GM19023 (cell line): ENCODE measurements around the gene BCOR.

ENCODE experiments used
- ATAC-seq: cut with Tn5 transposase; IDR thresholded peaks from one replicate; pipeline ENCODE4 v1.9.1; 2021; ENCODE audit warnings: mild to moderate bottlenecking, moderate library complexity; ENCODE audit not compliant: unreplicated experiment

BCOR gene

GRCh38 chrX:40086569-40087335, 11.0 kb downstream of the BCOR start:
- no peak for ATAC-seq

DNA sequence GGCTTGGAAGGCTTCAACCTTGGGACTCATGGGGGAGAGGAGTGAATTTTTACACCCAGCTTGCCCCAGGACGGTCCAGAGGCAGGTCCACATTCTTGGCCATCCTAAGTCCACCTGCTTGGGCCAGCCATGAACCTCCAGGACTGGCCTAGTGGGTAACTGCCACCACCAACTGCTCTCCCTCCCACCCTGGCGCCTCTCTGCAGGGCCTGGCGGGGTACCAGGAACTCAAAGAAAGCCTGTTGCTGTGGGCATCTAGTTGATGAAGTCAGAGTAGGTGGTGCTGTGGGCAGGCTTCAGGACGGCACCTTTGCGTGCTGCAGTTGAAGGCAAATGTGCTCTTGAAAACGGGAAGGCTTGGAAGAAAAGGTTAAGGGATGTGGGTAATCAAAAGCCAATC, 12.0 kb downstream of the BCOR start:
- ATAC-seq, result no peak

DNA sequence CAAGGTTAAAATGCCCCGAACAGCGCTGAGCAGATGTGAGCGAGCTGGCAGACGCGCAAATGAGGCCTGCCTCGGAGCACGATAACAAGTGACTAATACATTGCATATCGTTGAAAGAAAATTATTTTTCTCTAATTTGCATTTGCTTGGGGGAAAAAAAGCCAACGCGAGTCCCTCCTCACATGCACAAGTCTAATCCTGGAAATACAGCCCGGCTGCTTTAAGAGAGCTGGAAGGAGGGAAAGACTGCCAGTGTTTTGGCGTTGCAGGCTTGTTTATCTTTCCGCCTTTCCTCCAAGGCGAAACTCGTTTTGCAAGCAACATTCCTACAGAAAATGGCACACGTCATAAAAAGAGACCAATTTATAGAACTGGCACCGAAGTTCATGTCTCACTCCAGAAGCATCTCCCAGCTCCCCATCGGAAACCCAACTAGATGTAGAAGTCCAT, 12.6 kb downstream of the BCOR start:
- no peak for ATAC-seq

DNA sequence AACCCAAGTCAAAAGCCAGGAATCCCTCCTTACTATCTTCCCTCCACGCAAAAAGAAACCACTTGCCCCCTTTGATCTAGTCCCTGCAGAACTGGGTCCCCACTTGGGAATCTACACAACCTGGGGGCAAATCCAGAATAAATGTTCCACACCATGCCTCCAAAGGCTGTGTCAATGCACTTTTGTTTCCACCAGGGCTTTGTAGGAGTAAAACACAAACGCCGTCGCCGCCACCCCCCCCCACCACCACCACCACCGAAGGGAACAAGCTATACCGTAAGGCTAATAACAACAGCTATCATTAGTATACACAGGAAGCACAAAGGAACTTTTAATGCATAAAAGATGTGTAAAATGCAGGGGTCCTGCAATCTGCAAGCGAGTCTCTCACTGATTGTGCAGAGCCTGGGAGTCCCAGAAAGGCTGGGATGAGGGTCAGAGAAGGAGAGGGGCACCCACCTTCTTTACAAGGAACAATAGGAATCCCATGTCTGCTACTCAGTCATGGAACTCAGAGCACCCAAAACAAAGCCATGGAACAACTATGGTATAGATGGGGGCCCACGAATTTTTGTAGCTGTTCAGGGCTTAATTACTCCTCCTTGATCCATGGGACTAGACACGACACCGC, 13.2 kb downstream of the BCOR start:
- no peak for ATAC-seq

DNA sequence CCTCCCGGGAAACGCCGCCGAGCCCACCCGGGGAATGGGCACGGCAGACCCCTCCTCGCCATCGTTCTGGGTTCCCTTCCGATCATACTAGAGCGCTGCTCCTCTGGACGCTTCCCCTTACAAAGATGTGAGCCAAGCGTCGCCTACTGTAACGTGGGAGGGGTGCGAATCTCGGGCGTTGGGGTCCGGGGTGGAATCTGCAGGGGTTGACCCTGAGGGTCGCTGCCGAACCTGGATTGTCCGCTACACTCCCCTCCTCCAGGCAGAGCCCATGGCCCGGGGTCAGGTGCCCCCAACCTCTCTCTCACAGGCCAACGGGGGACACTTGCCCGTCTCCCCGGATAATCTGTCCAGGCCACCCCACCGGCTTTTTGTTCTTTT, 13.8 kb downstream of the BCOR start:
- ATAC-seq, result no peak

DNA sequence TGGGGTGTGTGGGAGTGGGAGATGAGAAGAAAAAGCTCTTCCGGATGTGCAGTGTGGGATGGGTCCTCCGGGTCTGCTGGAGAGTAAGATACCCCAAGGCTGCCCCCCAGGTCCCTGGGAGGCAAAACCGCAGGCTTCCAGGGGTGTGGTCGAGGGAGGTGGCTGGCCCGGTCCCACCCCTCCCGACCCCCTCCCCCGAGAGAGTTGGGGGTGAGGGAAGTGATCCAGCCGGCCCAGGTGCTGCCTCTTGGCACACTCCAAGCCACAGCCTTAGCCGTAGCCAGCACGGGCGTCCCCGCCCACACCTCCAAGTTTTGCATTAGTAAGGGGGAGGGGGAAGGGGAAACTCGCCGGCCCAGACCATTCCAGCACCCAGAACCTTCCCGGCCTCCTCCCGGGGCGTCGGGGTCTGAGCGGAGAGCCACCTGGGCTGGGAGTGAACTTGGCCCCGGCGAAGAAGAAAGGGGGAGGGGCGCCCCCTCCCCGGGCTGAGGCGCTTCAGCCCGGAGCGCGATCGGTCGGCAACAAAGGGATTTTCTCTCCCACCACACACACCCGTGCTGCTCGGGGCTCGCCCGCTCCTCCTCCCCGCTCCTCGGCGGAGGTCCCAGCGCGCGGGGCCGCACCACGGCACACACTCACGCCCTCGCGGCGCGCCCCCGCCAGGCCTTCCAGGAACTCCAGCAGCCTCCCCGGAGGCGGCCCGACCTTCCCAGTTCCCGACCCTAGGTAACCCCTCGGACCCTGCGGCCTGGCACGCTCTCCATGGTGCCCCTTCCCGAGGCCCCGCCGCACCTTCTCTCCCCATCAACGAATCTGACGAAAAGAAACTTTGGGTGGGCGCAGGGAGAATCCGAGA, 14.4 kb downstream of the BCOR start:
- ATAC-seq, result peak; percentile 60

DNA sequence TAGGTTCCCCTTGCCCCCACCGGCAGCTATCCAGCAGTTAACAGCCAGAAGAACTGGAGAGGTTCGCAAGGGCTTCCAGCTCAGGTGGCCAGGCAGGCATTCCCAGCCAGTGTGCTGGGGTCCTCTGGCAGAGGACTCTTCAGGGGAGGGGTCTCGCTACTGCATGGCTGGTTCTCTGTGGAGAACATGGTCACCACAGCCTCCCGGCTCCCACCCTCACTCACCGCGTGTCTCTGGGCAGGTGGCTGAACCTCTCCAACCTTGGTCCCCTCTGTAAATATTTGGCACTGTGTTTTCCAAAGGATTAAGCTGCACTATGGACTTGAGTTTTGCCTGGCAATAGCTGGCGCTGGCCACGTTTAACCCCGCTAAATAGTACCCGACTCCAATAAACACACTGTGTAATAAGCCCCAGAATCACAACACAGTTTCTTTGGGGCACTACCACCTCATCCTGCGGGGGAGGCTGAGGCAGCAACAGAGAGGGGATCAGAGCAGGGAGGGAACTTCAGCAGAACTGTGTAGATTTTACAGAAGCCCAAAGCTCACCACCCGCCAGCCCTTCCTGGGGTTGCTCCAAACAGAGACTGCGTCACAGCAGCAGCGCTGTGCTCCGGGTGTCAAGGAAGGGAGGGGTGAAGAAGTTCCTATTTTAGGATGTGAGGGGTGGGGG, 15.2 kb downstream of the BCOR start:
- ATAC-seq, result no peak

DNA sequence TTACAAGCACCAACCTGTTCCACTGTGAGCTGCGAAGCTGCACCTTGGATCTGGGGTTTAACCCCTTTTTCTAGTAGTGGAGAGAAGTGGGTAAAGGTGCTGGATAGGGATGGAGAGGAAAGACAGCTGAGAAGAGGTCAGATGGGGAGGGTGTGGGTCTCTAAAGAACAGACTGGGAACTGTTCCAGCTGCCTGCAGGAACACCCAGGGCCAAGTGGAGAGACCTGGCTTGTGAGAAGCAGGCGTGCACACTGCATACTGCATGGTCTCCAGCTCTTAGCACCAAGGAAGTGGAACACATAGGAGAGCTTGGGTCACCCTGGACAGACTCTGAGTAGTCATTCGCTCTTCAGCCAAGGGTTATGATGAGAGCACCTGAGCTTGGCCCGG, 16.1 kb downstream of the BCOR start:
- no peak for ATAC-seq

- ATAC-seq, result no peak
These were observed 16.7 kb downstream of the BCOR start for GRCh38 chrX:40080894-40081678.

- no peak for ATAC-seq
These were observed 18.2 kb downstream of the BCOR start for GRCh38 chrX:40079572-40079971.

- ATAC-seq, result no peak
These were observed 19.1 kb downstream of the BCOR start for GRCh38 chrX:40078489-40079227.

GRCh38 chrX:40077906-40078305, 19.9 kb downstream of the BCOR start:
- no peak for ATAC-seq

- ATAC-seq, result no peak
These were observed 20.8 kb downstream of the BCOR start for GRCh38 chrX:40076750-40077575.

- no peak for ATAC-seq
These were observed 22.8 kb downstream of the BCOR start for GRCh38 chrX:40074959-40075332.

DNA sequence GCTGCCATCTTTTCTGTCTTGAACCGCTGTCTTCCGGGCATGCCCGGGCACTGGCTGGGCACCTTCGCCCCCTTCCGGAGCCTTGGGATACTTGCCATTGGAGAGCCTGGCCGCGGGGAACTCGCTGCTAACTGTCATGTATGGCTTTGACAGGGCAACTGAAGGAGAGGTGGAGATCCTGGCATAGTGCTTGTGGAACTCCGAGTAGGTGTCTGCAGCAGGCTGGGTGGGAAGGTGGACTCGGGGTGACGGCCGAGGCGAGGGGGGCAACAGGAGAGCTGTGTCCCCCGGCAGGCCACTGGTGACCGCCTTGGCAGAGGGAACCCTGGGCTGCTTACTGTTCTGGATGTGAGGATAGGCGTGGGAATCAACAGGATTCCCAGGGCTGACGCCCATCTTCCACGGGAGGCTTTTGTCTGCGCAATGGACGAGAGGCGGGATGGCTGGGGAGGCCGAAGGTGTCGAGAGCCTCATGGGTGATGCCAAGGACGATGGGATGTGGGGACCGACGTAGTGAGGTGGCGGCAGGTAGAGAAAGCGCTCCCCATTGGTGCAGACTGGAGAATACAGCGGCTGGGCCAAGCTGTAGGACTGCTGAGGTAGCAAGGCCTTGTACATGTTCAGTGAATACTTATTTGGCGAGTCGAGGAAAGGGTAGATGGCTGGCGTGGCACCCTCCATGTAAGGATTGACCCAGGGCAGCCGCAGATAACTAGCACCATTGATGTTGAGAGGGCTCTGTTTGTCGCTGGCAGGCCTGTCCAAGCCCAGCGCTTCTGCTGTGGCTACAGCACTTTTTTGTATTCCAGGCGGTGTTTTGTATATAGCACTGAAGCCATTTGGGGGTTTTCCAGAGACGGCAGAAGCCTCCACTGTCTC, 23.4 kb downstream of the BCOR start:
- no peak for ATAC-seq

- no peak for ATAC-seq
These were observed 24.2 kb downstream of the BCOR start for GRCh38 chrX:40073439-40074054.

DNA sequence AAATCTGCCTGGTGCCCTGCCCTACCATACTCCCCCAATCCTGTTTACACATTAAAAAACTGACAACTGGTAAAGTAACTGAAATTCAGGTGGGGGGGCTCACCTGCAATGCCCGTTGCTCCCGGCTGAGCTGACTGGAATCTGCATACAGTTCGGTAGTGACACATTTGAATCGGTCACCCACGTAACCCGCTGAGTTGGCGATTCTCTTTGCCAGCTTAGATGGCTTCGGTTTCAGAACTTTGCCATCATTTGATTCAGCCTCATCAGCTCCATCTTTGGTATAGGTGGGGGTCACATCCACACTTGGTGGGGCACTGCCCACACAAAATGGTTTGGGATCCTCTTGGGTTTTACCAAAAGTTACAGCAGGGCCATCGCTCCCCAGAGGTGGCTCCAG, 25.5 kb downstream of the BCOR start:
- ATAC-seq, result no peak
